Fibroblast of lung (primary cell): ENCODE data around the gene LATS2. TPM values are rescaled to one million over a fixed set of nuclear protein-coding genes. Genes with fewer than 3 reads are reported as not detected.

Experiments used
- DNase-seq, 2 donors: peaks; one replicate each; pipeline versions ENCODE4 v3.0.0 to v3.0.0-alpha.2; 2010; ENCODE audit warnings: low read depth in 2 of 2
- H2AFZ ChIP-seq: 2 replicates; pipeline ENCODE4 v1.5.1; 2012; ENCODE audit warnings: low read length, control low read depth, inconsistent platforms
- H3K27ac ChIP-seq: 2 replicates; pipeline ENCODE4 v1.5.1; 2011; ENCODE audit warnings: low read length, control low read depth; ENCODE audit not compliant: insufficient read depth
- H3K27me3 ChIP-seq: 2 replicates; pipeline ENCODE4 v1.5.1; 2011; ENCODE audit warnings: mild to moderate bottlenecking, low read length; ENCODE audit not compliant: control insufficient read depth, insufficient read depth
- H3K36me3 ChIP-seq: 2 replicates; pipeline ENCODE4 v1.5.1; 2011; ENCODE audit warnings: low read length; ENCODE audit not compliant: control insufficient read depth, insufficient read depth
- H3K4me1 ChIP-seq: 2 replicates; pipeline ENCODE4 v1.5.1; 2011; ENCODE audit warnings: low read length; ENCODE audit not compliant: control insufficient read depth, insufficient read depth; ENCODE audit errors: extremely low read depth
- H3K4me2 ChIP-seq: 2 replicates; pipeline ENCODE4 v1.5.1; 2011; ENCODE audit warnings: low read length, control low read depth; ENCODE audit not compliant: insufficient read depth; ENCODE audit errors: extremely low read depth
- H3K4me3 ChIP-seq, 4 experiments: fragments of 200-600 bp in 1 of 4; sonication (generic) in 1 of 4; replicated peaks in 1 of 4; 2 replicates each; pipeline ENCODE4 v1.5.1; 2011 to 2016; ENCODE audit warnings: low read length in 4 of 4, low read depth in 3 of 4, mild to moderate bottlenecking in 3 of 4, control low read depth in 2 of 4, inconsistent platforms in 1 of 4, mixed read lengths in 1 of 4; ENCODE audit not compliant: insufficient read depth in 1 of 4; ENCODE audit errors: control extremely low read depth in 1 of 4
- H3K79me2 ChIP-seq: 2 replicates; pipeline ENCODE4 v1.5.1; 2012; ENCODE audit warnings: mild to moderate bottlenecking, low read length, inconsistent platforms; ENCODE audit not compliant: control insufficient read depth, insufficient read depth
- H3K9ac ChIP-seq: 2 replicates; pipeline ENCODE4 v1.5.1; 2011; ENCODE audit warnings: mild to moderate bottlenecking, low read length, control low read depth; ENCODE audit not compliant: insufficient read depth
- H3K9me3 ChIP-seq: 2 replicates; pipeline ENCODE4 v1.5.1; 2012; ENCODE audit warnings: low read depth, low read length; ENCODE audit not compliant: control insufficient read depth, insufficient read depth
- H4K20me1 ChIP-seq: 2 replicates; pipeline ENCODE4 v1.5.1; 2011; ENCODE audit warnings: low read length; ENCODE audit not compliant: control insufficient read depth, insufficient read depth; ENCODE audit errors: extremely low read depth
- CTCF ChIP-seq, 2 donors: IDR thresholded peaks in 1 of 2; conservative IDR thresholded peaks in 1 of 2; 1 replicate in 1 of 2; 2 replicates in 1 of 2; pipeline ENCODE4 v1.5.1; 2011 to 2012; ENCODE audit warnings: low read length in 2 of 2, control low read depth in 1 of 2, inconsistent platforms in 1 of 2, low read depth in 1 of 2, mild to moderate bottlenecking in 1 of 2
- EZH2 ChIP-seq: IDR thresholded peaks from 2 replicates; pipeline ENCODE4 v1.5.1; 2012; ENCODE audit warnings: low read length, control low read depth, mild to moderate bottlenecking; ENCODE audit errors: missing control alignments
- polyA plus RNA-seq, 2 donors: library from polyadenylated mRNA; depleted of rRNA in 1 of 2; stranded (reverse) in 1 of 2; unstranded in 1 of 2; fragments of >200 nt; gene quantifications; 2 replicates each; pipeline ENCODE4 v1.2.1, GENCODE V29; 2011 to 2012; ENCODE audit warnings: missing spikeins in 1 of 2
- total RNA-seq: library from RNA; depleted of rRNA; stranded (reverse); fragments of >200 nt; gene quantifications from 2 replicates; pipeline ENCODE4 v1.2.1, GENCODE V29; 2014

Gene LATS2
- total and polyA plus RNA-seq, 2 donors (not counting 1 experiment from before 2014, with no cell fraction given): 16.2 to 32.0 TPM

- no peak overlapping the region for H3K27ac ChIP-seq
- TF ChIP-seq EZH2: no peak
- TF ChIP-seq CTCF (conservative IDR thresholded peaks at IDR 0.05 in 1 of 2, IDR thresholded peaks at IDR 0.05 in 1 of 2; ENCODE audit: low read depth in 1 of 2, low read length in 2 of 2): no peak
- H3K9me3 ChIP-seq: no peaks in the 10 kb centered on the region
- no peaks in the 10 kb centered on the region for H4K20me1 ChIP-seq
- no peaks in the 10 kb centered on the region for H3K36me3 ChIP-seq
- H2AFZ ChIP-seq: no peak overlapping the region
- DNase-seq: no peak
- no peaks in the 10 kb centered on the region for H3K79me2 ChIP-seq
- H3K4me1 ChIP-seq: no peaks in the 10 kb centered on the region
- H3K27me3 ChIP-seq: no peaks in the 10 kb centered on the region
- no peak overlapping the region for H3K4me2 ChIP-seq
- no peak overlapping the region for H3K4me3 ChIP-seq
- no peak overlapping the region for H3K9ac ChIP-seq
Observed at GRCh38 chr13:21100211-21100610, 38.8 kb upstream of the LATS2 start.

GRCh38 chr13:21095311-21095710 lies 33.9 kb upstream of the LATS2 start:
- no peak for DNase-seq
- Histone ChIP-seq H3K27ac (no peak overlapping the region), H3K36me3 (no peaks in the 10 kb centered on the region), H3K4me2 (no peak overlapping the region), H3K9me3 (no peaks in the 10 kb centered on the region), H3K27me3 (no peaks in the 10 kb centered on the region), H3K4me3 (no peak overlapping the region), H3K4me1 (no peaks in the 10 kb centered on the region), H3K9ac (no peak overlapping the region), H2AFZ (no peak overlapping the region), H3K79me2 (no peaks in the 10 kb centered on the region), H4K20me1 (no peaks in the 10 kb centered on the region)
- TF ChIP-seq EZH2 (no peak), CTCF (conservative IDR thresholded peaks at IDR 0.05 in 1 of 2, IDR thresholded peaks at IDR 0.05 in 1 of 2; ENCODE audit: low read depth in 1 of 2, low read length in 2 of 2) (no peak)

GRCh38 chr13:21089830-21090229 lies 28.4 kb upstream of the LATS2 start:
- no peak overlapping the region for H3K4me3 ChIP-seq
- H3K27ac ChIP-seq: no peak overlapping the region
- no peaks in the 10 kb centered on the region for H4K20me1 ChIP-seq
- H3K36me3 ChIP-seq: no peaks in the 10 kb centered on the region
- TF ChIP-seq CTCF (conservative IDR thresholded peaks at IDR 0.05 in 1 of 2, IDR thresholded peaks at IDR 0.05 in 1 of 2; ENCODE audit: low read depth in 1 of 2, low read length in 2 of 2): no peak
- no peak for TF ChIP-seq EZH2
- no peak overlapping the region for H3K4me2 ChIP-seq
- DNase-seq: no peak
- no peaks in the 10 kb centered on the region for H3K9me3 ChIP-seq
- H3K27me3 ChIP-seq: no peaks in the 10 kb centered on the region
- no peak overlapping the region for H3K9ac ChIP-seq
- no peak overlapping the region for H2AFZ ChIP-seq
- H3K4me1 ChIP-seq: no peaks in the 10 kb centered on the region
- no peaks in the 10 kb centered on the region for H3K79me2 ChIP-seq
